ENCODE results near the gene FCHSD2.
"Not testable (repeated sequence)": the region's sequence is repeated elsewhere in the genome, so short reads cannot be mapped to it uniquely, and the experiment has no call there.

The FCHSD2 gene

DNA sequence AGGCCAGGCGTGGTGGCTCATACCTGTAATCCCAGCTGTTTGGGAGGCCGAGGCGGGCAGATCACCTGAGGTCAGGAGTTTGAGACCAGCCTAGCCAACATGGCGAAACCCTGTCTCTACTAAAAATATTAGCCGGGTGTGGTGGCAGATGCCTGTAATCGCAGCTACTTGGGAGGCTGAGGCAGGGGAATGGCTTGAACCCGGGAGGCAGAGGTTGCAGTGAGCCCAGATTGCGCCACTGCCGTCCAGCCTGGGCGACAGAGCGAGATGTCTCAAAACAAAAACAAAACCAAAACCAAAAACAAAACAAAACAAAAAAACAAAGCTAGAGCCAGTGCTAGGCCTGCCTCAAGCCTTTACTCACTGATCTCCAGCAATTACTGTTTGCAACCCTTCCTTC lies 314.5 kb downstream of the FCHSD2 start:
- not testable (repeated sequence) for H3K36me3 ChIP-seq (ENCODE audit: control insufficient read depth, insufficient read depth, low read length); H3K79me1 ChIP-seq (ENCODE audit: low read length); H3K79me2 ChIP-seq (ENCODE audit: control insufficient read depth, insufficient read depth, low read length); H3K23ac ChIP-seq (ENCODE audit: low read length); H2BK5ac ChIP-seq (ENCODE audit: low read length); H3K4me3 ChIP-seq (ENCODE audit: low read length); H4K8ac ChIP-seq (ENCODE audit: low read depth, low read length); H3K56ac ChIP-seq (ENCODE audit: low read length); H2AK5ac ChIP-seq (ENCODE audit: low read length); H3K27ac ChIP-seq (ENCODE audit: low read depth, low read length); H3K4me2 ChIP-seq (ENCODE audit: low read length); H3K27me3 ChIP-seq (ENCODE audit: insufficient read depth, low read length, poor library complexity); H2BK15ac ChIP-seq (replicated peaks; ENCODE audit: low read depth); H4K5ac ChIP-seq (ENCODE audit: low read length); DNase-seq; H3K18ac ChIP-seq (ENCODE audit: low read length); H3K9ac ChIP-seq (ENCODE audit: low read length); H2BK120ac ChIP-seq (ENCODE audit: low read depth, low read length); H3K4ac ChIP-seq (ENCODE audit: low read depth, low read length); H3K4me1 ChIP-seq (ENCODE audit: control insufficient read depth, low read depth, low read length)
- no CpG with 5 or more reads among the region's 11 CpGs for WGBS (ENCODE audit: extremely low coverage, insufficient coverage, low lambda C conversion rate)

DNA sequence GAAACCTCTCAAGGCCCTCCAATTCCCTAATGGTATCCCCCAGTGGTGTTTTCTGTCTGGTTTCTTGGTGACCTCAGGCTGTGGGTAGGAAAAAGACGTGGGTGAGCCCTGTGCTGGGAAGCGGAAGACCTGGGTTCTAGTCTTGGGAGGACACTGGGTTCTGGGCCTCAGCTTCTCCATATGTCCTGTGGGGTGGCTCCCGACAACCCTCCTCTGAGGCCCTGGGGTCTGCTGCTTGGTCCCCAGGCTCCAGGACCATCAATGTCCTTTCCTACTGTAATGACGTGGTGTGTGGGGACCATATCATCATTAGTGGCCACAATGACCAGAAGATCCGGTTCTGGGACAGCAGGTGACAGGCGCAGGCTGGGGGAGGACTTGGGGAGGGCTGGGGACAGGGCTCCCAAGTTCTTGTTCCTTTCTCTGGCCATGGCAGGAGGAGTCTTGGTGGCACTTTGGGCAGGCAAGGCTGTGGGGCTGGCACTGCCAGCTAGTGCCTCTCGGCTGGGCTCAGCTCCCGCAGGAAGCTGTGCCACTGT lies 315.1 kb downstream of the FCHSD2 start:
- Histone ChIP-seq H3K18ac (ENCODE audit: low read length) (no peak overlapping the region), H2BK5ac (ENCODE audit: low read length) (no peak overlapping the region)

DNA sequence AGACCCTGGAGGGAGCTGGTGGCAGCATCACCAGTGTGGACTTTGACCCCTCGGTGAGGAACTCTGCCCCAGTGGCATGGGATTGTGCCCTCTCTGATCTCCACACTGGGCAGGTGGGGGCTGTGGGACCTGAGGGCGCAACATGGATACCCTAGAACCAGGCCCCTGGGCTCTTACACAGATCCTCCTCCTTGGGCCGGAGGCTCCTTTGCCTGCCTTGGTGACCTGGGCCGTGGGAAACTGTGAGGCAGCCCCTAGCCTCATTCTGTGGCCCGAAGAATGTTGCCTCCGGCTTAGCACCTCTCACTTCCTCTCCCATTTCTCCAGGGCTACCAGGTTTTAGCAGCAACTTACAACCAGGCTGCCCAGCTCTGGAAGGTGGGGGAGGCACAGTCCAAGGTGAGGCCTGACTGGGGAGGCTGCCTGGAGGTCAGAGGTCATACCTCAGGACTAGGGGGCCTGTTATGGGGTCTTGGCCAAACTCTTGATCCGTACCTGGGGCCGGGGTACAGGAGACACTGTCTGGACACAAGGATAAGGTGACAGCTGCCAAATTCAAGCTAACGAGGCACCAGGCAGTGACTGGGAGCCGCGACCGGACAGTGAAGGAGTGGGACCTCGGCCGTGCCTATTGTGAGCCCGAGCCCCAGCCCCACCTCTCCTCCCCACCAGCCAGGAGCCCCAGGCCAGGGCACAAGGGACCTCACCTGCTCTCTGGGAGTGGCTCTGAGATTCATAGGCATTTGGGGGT lies 315.8 kb downstream of the FCHSD2 start:
- no peak overlapping the region for H3K4me3 ChIP-seq (ENCODE audit: low read length)

More for the DNA sequence above, 315.1 kb downstream of the FCHSD2 start:
- Histone ChIP-seq H3K4me1 (ENCODE audit: control insufficient read depth, low read depth, low read length) (peaks cover 2% of the 10 kb centered on the region), H3K9ac (ENCODE audit: low read length) (no peak overlapping the region), H2AK5ac (ENCODE audit: low read length) (no peak overlapping the region), H3K56ac (ENCODE audit: low read length) (no peak overlapping the region), H3K4me3 (ENCODE audit: low read length) (no peak overlapping the region), H3K36me3 (ENCODE audit: control insufficient read depth, insufficient read depth, low read length) (no peaks in the 10 kb centered on the region), H3K4me2 (ENCODE audit: low read length) (no peak overlapping the region), H2BK120ac (ENCODE audit: low read depth, low read length) (no peak overlapping the region), H3K79me2 (ENCODE audit: control insufficient read depth, insufficient read depth, low read length) (no peaks in the 10 kb centered on the region), H3K27ac (ENCODE audit: low read depth, low read length) (no peak overlapping the region), H3K4ac (ENCODE audit: low read depth, low read length) (no peak overlapping the region), H3K27me3 (ENCODE audit: insufficient read depth, low read length, poor library complexity) (no peaks in the 10 kb centered on the region), H4K5ac (ENCODE audit: low read length) (no peak overlapping the region), H4K8ac (ENCODE audit: low read depth, low read length) (no peak overlapping the region), H2BK15ac (replicated peaks; ENCODE audit: low read depth) (no peak overlapping the region), H3K79me1 (ENCODE audit: low read length) (no peaks in the 10 kb centered on the region), H3K23ac (ENCODE audit: low read length) (no peak overlapping the region)
- DNase-seq: no peak
- no CpG with 5 or more reads among the region's 8 CpGs for WGBS (ENCODE audit: extremely low coverage, insufficient coverage, low lambda C conversion rate)

DNA sequence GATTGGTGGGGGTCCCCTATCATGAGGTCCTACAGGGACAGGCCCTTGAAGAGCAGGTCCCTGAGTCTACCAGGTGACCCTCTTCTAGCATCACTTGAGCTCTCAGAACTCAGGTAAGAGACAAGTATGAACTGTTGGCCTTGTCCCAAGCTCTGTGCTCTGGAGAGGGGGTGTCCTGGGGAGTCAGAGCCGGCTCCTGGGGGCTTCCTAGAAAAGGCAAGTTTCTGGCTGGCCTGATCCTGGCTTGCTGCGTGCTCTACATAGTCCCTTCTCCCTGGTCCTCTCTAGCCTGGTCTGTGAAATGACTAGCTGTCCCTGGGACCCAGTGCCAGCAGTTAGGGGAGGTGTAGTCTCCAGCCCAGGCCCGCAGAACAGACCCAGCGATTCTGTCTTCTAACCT lies 316.5 kb downstream of the FCHSD2 start:
- no peak overlapping the region for H3K56ac ChIP-seq (ENCODE audit: low read length)
- H3K9ac ChIP-seq (ENCODE audit: low read length): no peak overlapping the region
- no peak overlapping the region for H3K27ac ChIP-seq (ENCODE audit: low read depth, low read length)
- H4K5ac ChIP-seq (ENCODE audit: low read length): no peak overlapping the region
- no peaks in the 10 kb centered on the region for H3K79me1 ChIP-seq (ENCODE audit: low read length)
- no peaks in the 10 kb centered on the region for H3K79me2 ChIP-seq (ENCODE audit: control insufficient read depth, insufficient read depth, low read length)
- H3K4me1 ChIP-seq (ENCODE audit: control insufficient read depth, low read depth, low read length): peaks cover 2% of the 10 kb centered on the region
- no peak overlapping the region for H2BK5ac ChIP-seq (ENCODE audit: low read length)
- no peak overlapping the region for H3K18ac ChIP-seq (ENCODE audit: low read length)
- H3K36me3 ChIP-seq (ENCODE audit: control insufficient read depth, insufficient read depth, low read length): no peaks in the 10 kb centered on the region
- no peak overlapping the region for H3K23ac ChIP-seq (ENCODE audit: low read length)
- H4K8ac ChIP-seq (ENCODE audit: low read depth, low read length): no peak overlapping the region
- H2AK5ac ChIP-seq (ENCODE audit: low read length): no peak overlapping the region
- WGBS (ENCODE audit: extremely low coverage, insufficient coverage, low lambda C conversion rate): no CpG with 5 or more reads among the region's 4 CpGs
- no peak overlapping the region for H3K4me2 ChIP-seq (ENCODE audit: low read length)
- no peak overlapping the region for H2BK120ac ChIP-seq (ENCODE audit: low read depth, low read length)
- no peak overlapping the region for H3K4me3 ChIP-seq (ENCODE audit: low read length)
- H2BK15ac ChIP-seq (replicated peaks; ENCODE audit: low read depth): no peak overlapping the region
- no peak overlapping the region for H3K4ac ChIP-seq (ENCODE audit: low read depth, low read length)
- DNase-seq: no peak
- H3K27me3 ChIP-seq (ENCODE audit: insufficient read depth, low read length, poor library complexity): no peaks in the 10 kb centered on the region

More for the DNA sequence above, 315.8 kb downstream of the FCHSD2 start:
- Histone ChIP-seq H3K9ac (ENCODE audit: low read length) (no peak overlapping the region), H2BK5ac (ENCODE audit: low read length) (no peak overlapping the region), H3K27me3 (ENCODE audit: insufficient read depth, low read length, poor library complexity) (no peaks in the 10 kb centered on the region), H2AK5ac (ENCODE audit: low read length) (no peak overlapping the region), H3K79me1 (ENCODE audit: low read length) (no peaks in the 10 kb centered on the region), H2BK120ac (ENCODE audit: low read depth, low read length) (no peak overlapping the region), H3K79me2 (ENCODE audit: control insufficient read depth, insufficient read depth, low read length) (no peaks in the 10 kb centered on the region), H4K5ac (ENCODE audit: low read length) (no peak overlapping the region), H3K4me1 (ENCODE audit: control insufficient read depth, low read depth, low read length) (peaks cover 2% of the 10 kb centered on the region), H3K4me2 (ENCODE audit: low read length) (no peak overlapping the region), H3K18ac (ENCODE audit: low read length) (no peak overlapping the region), H3K27ac (ENCODE audit: low read depth, low read length) (no peak overlapping the region), H3K4ac (ENCODE audit: low read depth, low read length) (no peak overlapping the region), H3K23ac (ENCODE audit: low read length) (no peak overlapping the region), H3K56ac (ENCODE audit: low read length) (peak overlapping the region; percentile 49), H2BK15ac (replicated peaks; ENCODE audit: low read depth) (no peak overlapping the region), H3K36me3 (ENCODE audit: control insufficient read depth, insufficient read depth, low read length) (no peaks in the 10 kb centered on the region), H4K8ac (ENCODE audit: low read depth, low read length) (no peak overlapping the region)
- no CpG with 5 or more reads among the region's 15 CpGs for WGBS (ENCODE audit: extremely low coverage, insufficient coverage, low lambda C conversion rate)
- peak; percentile 58 for DNase-seq

DNA sequence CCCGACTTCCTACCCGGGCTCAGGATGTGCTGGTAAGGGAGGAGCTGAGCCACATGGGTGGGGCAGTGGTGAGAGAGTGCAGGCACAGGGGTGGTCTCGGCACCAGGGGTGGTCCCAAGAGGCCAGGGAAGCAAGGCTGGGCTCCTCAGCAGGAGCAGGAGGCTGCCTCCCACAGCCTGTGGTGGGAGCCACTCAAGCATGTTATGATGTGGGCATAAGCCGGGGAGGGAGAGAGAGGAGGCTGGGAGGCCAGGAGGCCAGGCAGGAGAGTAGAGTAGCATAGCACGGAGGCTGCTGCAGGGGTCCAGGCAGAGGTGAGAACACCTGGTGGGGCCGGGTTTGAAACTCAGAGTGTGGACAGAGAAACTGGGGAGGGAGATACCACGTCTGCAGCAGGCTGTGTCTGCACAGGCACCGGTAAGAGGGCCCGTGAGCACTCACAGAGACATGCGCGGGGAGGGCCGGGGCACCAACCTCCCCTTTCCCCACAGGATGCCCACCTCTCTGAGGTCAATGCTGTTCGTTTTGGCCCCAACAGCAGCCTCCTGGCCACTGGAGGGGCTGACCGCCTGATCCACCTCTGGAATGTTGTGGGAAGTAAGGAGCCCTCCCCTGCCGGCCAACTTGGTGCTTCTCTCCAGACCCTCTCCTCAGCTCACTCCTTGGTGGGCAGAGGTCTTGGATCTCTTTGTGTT lies 317.2 kb downstream of the FCHSD2 start:
- Histone ChIP-seq H4K5ac (ENCODE audit: low read length) (no peak overlapping the region), H3K79me1 (ENCODE audit: low read length) (no peaks in the 10 kb centered on the region), H3K27ac (ENCODE audit: low read depth, low read length) (no peak overlapping the region), H2BK120ac (ENCODE audit: low read depth, low read length) (no peak overlapping the region), H3K56ac (ENCODE audit: low read length) (no peak overlapping the region), H4K8ac (ENCODE audit: low read depth, low read length) (no peak overlapping the region), H3K79me2 (ENCODE audit: control insufficient read depth, insufficient read depth, low read length) (no peaks in the 10 kb centered on the region), H3K9ac (ENCODE audit: low read length) (no peak overlapping the region), H2BK5ac (ENCODE audit: low read length) (no peak overlapping the region), H3K23ac (ENCODE audit: low read length) (no peak overlapping the region), H3K4me3 (ENCODE audit: low read length) (no peak overlapping the region), H3K4me2 (ENCODE audit: low read length) (no peak overlapping the region), H3K18ac (ENCODE audit: low read length) (no peak overlapping the region), H2AK5ac (ENCODE audit: low read length) (no peak overlapping the region), H2BK15ac (replicated peaks; ENCODE audit: low read depth) (no peak overlapping the region), H3K36me3 (ENCODE audit: control insufficient read depth, insufficient read depth, low read length) (no peaks in the 10 kb centered on the region), H3K4ac (ENCODE audit: low read depth, low read length) (no peak overlapping the region), H3K4me1 (ENCODE audit: control insufficient read depth, low read depth, low read length) (peaks cover 2% of the 10 kb centered on the region), H3K27me3 (ENCODE audit: insufficient read depth, low read length, poor library complexity) (no peaks in the 10 kb centered on the region)
- WGBS (ENCODE audit: extremely low coverage, insufficient coverage, low lambda C conversion rate): no CpG with 5 or more reads among the region's 15 CpGs
- no peak for DNase-seq

Data from mesendoderm (in vitro differentiated cells).